Fibroblast of lung (primary cell): ENCODE measurements around the gene FBXW11. TPM values are rescaled to one million over a fixed set of nuclear protein-coding genes. Genes with fewer than 3 reads are reported as not detected.
A peak's percentile ranks its signal among the peaks of the same experiment; 100 is the strongest.

Source experiments
- DNase-seq, 2 donors: peaks; one replicate each; pipeline versions ENCODE4 v3.0.0 to v3.0.0-alpha.2; 2010; ENCODE audit warnings: low read depth in 2 of 2
- H2AFZ ChIP-seq: 2 replicates; pipeline ENCODE4 v1.5.1; 2012; ENCODE audit warnings: low read length, control low read depth, inconsistent platforms
- H3K27ac ChIP-seq: 2 replicates; pipeline ENCODE4 v1.5.1; 2011; ENCODE audit warnings: low read length, control low read depth; ENCODE audit not compliant: insufficient read depth
- H3K27me3 ChIP-seq: 2 replicates; pipeline ENCODE4 v1.5.1; 2011; ENCODE audit warnings: mild to moderate bottlenecking, low read length; ENCODE audit not compliant: control insufficient read depth, insufficient read depth
- H3K36me3 ChIP-seq: 2 replicates; pipeline ENCODE4 v1.5.1; 2011; ENCODE audit warnings: low read length; ENCODE audit not compliant: control insufficient read depth, insufficient read depth
- H3K4me1 ChIP-seq: 2 replicates; pipeline ENCODE4 v1.5.1; 2011; ENCODE audit warnings: low read length; ENCODE audit not compliant: control insufficient read depth, insufficient read depth; ENCODE audit errors: extremely low read depth
- H3K4me2 ChIP-seq: 2 replicates; pipeline ENCODE4 v1.5.1; 2011; ENCODE audit warnings: low read length, control low read depth; ENCODE audit not compliant: insufficient read depth; ENCODE audit errors: extremely low read depth
- H3K4me3 ChIP-seq, 4 experiments: fragments of 200-600 bp in 1 of 4; sonication (generic) in 1 of 4; replicated peaks in 1 of 4; 2 replicates each; pipeline ENCODE4 v1.5.1; 2011 to 2016; ENCODE audit warnings: low read length in 4 of 4, low read depth in 3 of 4, mild to moderate bottlenecking in 3 of 4, control low read depth in 2 of 4, inconsistent platforms in 1 of 4, mixed read lengths in 1 of 4; ENCODE audit not compliant: insufficient read depth in 1 of 4; ENCODE audit errors: control extremely low read depth in 1 of 4
- H3K79me2 ChIP-seq: 2 replicates; pipeline ENCODE4 v1.5.1; 2012; ENCODE audit warnings: mild to moderate bottlenecking, low read length, inconsistent platforms; ENCODE audit not compliant: control insufficient read depth, insufficient read depth
- H3K9ac ChIP-seq: 2 replicates; pipeline ENCODE4 v1.5.1; 2011; ENCODE audit warnings: mild to moderate bottlenecking, low read length, control low read depth; ENCODE audit not compliant: insufficient read depth
- H3K9me3 ChIP-seq: 2 replicates; pipeline ENCODE4 v1.5.1; 2012; ENCODE audit warnings: low read depth, low read length; ENCODE audit not compliant: control insufficient read depth, insufficient read depth
- H4K20me1 ChIP-seq: 2 replicates; pipeline ENCODE4 v1.5.1; 2011; ENCODE audit warnings: low read length; ENCODE audit not compliant: control insufficient read depth, insufficient read depth; ENCODE audit errors: extremely low read depth
- CTCF ChIP-seq, 2 donors: IDR thresholded peaks in 1 of 2; conservative IDR thresholded peaks in 1 of 2; 1 replicate in 1 of 2; 2 replicates in 1 of 2; pipeline ENCODE4 v1.5.1; 2011 to 2012; ENCODE audit warnings: low read length in 2 of 2, control low read depth in 1 of 2, inconsistent platforms in 1 of 2, low read depth in 1 of 2, mild to moderate bottlenecking in 1 of 2
- EZH2 ChIP-seq: IDR thresholded peaks from 2 replicates; pipeline ENCODE4 v1.5.1; 2012; ENCODE audit warnings: low read length, control low read depth, mild to moderate bottlenecking; ENCODE audit errors: missing control alignments
- polyA plus RNA-seq, 2 donors: library from polyadenylated mRNA; depleted of rRNA in 1 of 2; stranded (reverse) in 1 of 2; unstranded in 1 of 2; fragments of >200 nt; gene quantifications; 2 replicates each; pipeline ENCODE4 v1.2.1, GENCODE V29; 2011 to 2012; ENCODE audit warnings: missing spikeins in 1 of 2
- total RNA-seq: library from RNA; depleted of rRNA; stranded (reverse); fragments of >200 nt; gene quantifications from 2 replicates; pipeline ENCODE4 v1.2.1, GENCODE V29; 2014

FBXW11 gene
- total and polyA plus RNA-seq, 2 donors (not counting 1 experiment from before 2014, with no cell fraction given), result 52.6 to 113 TPM

- TF ChIP-seq EZH2, result no peak
- TF ChIP-seq CTCF (conservative IDR thresholded peaks at IDR 0.05 in 1 of 2, IDR thresholded peaks at IDR 0.05 in 1 of 2; ENCODE audit: low read depth in 1 of 2, low read length in 2 of 2), result no peak
- Histone ChIP-seq H3K79me2 (peaks cover 77% of the 10 kb centered on the region), H3K27me3 (no peaks in the 10 kb centered on the region), H4K20me1 (no peaks in the 10 kb centered on the region), H3K36me3 (no peaks in the 10 kb centered on the region), H3K4me2 (no peak overlapping the region), H3K4me1 (no peaks in the 10 kb centered on the region), H3K9me3 (no peaks in the 10 kb centered on the region), H3K4me3 (no peak overlapping the region), H3K27ac (no peak overlapping the region), H2AFZ (no peak overlapping the region), H3K9ac (no peak overlapping the region)
- no peak for DNase-seq
Observed at GRCh38 chr5:171975877-171976667, 30.4 kb downstream of the FBXW11 start.

DNA sequence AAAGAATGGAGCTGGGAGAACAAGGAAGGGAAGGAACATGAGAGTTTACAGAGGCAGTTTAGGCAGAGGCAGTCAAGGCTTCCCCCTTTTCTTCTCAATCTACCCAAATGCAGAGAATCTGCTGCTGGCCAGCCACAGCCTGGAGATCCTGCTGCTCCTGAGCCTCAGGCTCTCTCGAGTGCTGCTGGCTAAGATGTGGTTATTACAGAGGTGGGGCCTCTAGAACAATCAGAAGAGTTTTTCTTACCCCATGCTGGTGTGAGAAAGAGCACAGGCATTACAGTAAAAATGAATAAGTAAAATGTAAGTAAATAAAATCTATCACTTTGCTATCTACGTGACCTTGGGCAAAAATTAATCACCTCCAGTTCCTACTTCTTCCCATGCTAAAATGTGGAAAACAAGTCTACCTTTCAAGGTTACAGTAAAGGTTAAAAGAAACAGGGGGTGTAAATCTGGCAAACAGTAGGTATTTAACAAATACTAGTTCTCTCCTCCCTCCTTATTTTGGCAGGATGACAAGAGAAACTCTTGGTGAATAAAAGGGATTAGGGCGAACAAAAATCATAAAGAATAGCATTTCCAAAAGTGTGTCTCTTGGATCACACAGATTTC lies 31.1 kb downstream of the FBXW11 start:
- peak in 1 of 2 donors; percentile 80 for DNase-seq
- Histone ChIP-seq H2AFZ (no peak overlapping the region), H3K4me3 (no peak overlapping the region), H3K4me2 (no peak overlapping the region), H3K27ac (no peak overlapping the region), H3K4me1 (no peaks in the 10 kb centered on the region), H3K36me3 (no peaks in the 10 kb centered on the region), H3K27me3 (no peaks in the 10 kb centered on the region), H4K20me1 (no peaks in the 10 kb centered on the region), H3K79me2 (peaks cover 74% of the 10 kb centered on the region), H3K9ac (no peak overlapping the region), H3K9me3 (no peaks in the 10 kb centered on the region)
- no peak for TF ChIP-seq CTCF (conservative IDR thresholded peaks at IDR 0.05 in 1 of 2, IDR thresholded peaks at IDR 0.05 in 1 of 2; ENCODE audit: low read depth in 1 of 2, low read length in 2 of 2)
- TF ChIP-seq EZH2, result no peak

- Histone ChIP-seq H3K27ac (no peak overlapping the region), H4K20me1 (no peaks in the 10 kb centered on the region), H3K4me3 (no peak overlapping the region), H3K36me3 (no peaks in the 10 kb centered on the region), H3K4me1 (peaks cover 2% of the 10 kb centered on the region), H3K9me3 (no peaks in the 10 kb centered on the region), H2AFZ (no peak overlapping the region), H3K27me3 (no peaks in the 10 kb centered on the region), H3K79me2 (peaks cover 69% of the 10 kb centered on the region), H3K4me2 (no peak overlapping the region), H3K9ac (no peak overlapping the region)
- no peak for TF ChIP-seq CTCF (conservative IDR thresholded peaks at IDR 0.05 in 1 of 2, IDR thresholded peaks at IDR 0.05 in 1 of 2; ENCODE audit: low read depth in 1 of 2, low read length in 2 of 2)
- TF ChIP-seq EZH2, result no peak
- no peak for DNase-seq
Observed at GRCh38 chr5:171970826-171971225, 35.6 kb downstream of the FBXW11 start.
